HepG2 (cell line): Measurements from ENCODE around the gene C1QL2. TPM values are rescaled to one million over a fixed set of nuclear protein-coding genes. Genes with fewer than 3 reads are reported as not detected.
A peak's percentile ranks its signal among the peaks of the same experiment; 100 is the strongest.

ENCODE experiments used
- AGO1 ChIP-seq: fragments of 200-400 bp; formaldehyde crosslinking; IDR thresholded peaks from 2 replicates; pipeline ENCODE4 v1.6.1; 2017; ENCODE audit warnings: mild to moderate bottlenecking, low read depth, low read length, moderate library complexity; ENCODE audit not compliant: poor library complexity, severe bottlenecking
- BCL6 ChIP-seq: IDR thresholded peaks from 2 replicates; pipeline ENCODE4 v1.6.1; 2016; ENCODE audit warnings: missing genetic modification reagents, missing compliant biosample characterization
- CCAR2 ChIP-seq: fragments of 200-400 bp; formaldehyde crosslinking; optimal IDR thresholded peaks from 2 replicates; pipeline ENCODE3; 2018; ENCODE audit warnings: low read depth, mild to moderate bottlenecking, low read length, moderate library complexity
- DMAP1 ChIP-seq: IDR thresholded peaks from 2 replicates; pipeline ENCODE4 v1.6.1; 2016
- HDAC6 ChIP-seq: fragments of 200-600 bp; sonication (generic); IDR thresholded peaks from 2 replicates; pipeline ENCODE4 v1.7.0; 2017; ENCODE audit warnings: mild to moderate bottlenecking, antibody characterized with exemption, low read length, low read depth
- KLF16 ChIP-seq, 2 experiments: sonication (generic) in 1 of 2; formaldehyde crosslinking in 1 of 2; IDR thresholded peaks; 2 replicates each; pipeline versions ENCODE4 v1.6.1 to v1.8.0; 2016 to 2023; ENCODE audit warnings: missing genetic modification reagents in 2 of 2, missing compliant biosample characterization in 1 of 2
- MBNL3 ChIP-seq: fragments of 250-450 bp; sonication (Bioruptor Pico); conservative IDR thresholded peaks from 2 replicates; pipeline ENCODE4 v1.8.0; 2022; ENCODE audit warnings: mild to moderate bottlenecking, inconsistent platforms
- MEIS1 ChIP-seq: sonication (generic); formaldehyde crosslinking; IDR thresholded peaks from 2 replicates; pipeline ENCODE4 v1.9.0; 2021; ENCODE audit warnings: mild to moderate bottlenecking, missing genetic modification reagents, moderate library complexity, borderline replicate concordance
- PPARG ChIP-seq: conservative IDR thresholded peaks from 2 replicates; pipeline ENCODE4 v1.6.1; 2016; ENCODE audit warnings: missing biosample characterization, missing genetic modification reagents
- RCOR2 ChIP-seq: IDR thresholded peaks from 2 replicates; pipeline ENCODE4 v1.6.1; 2016; ENCODE audit warnings: missing biosample characterization, missing genetic modification reagents
- SNRNP70 ChIP-seq: fragments of 200-400 bp; formaldehyde crosslinking; IDR thresholded peaks from 2 replicates; pipeline ENCODE4 v1.6.1; 2017; ENCODE audit warnings: mild to moderate bottlenecking, low read depth, low read length, moderate library complexity
- ZFX ChIP-seq: sonication (generic); formaldehyde crosslinking; IDR thresholded peaks from 2 replicates; pipeline ENCODE4 v1.4.0; 2020; ENCODE audit warnings: mild to moderate bottlenecking, low read depth, missing genetic modification reagents, moderate library complexity
- ZFY ChIP-seq: sonication (generic); formaldehyde crosslinking; IDR thresholded peaks from 2 replicates; pipeline ENCODE4 v1.4.0; 2020; ENCODE audit warnings: missing genetic modification reagents
- ZKSCAN8 ChIP-seq: IDR thresholded peaks from 2 replicates; pipeline ENCODE4 v1.6.1; 2016; ENCODE audit warnings: borderline replicate concordance, missing genetic modification reagents, missing compliant biosample characterization
- ZNF484 ChIP-seq: sonication (generic); formaldehyde crosslinking; IDR thresholded peaks from 2 replicates; pipeline ENCODE4 v1.5.1; 2020; ENCODE audit warnings: mild to moderate bottlenecking, low read depth, missing genetic modification reagents, borderline replicate concordance
- ZNF740 ChIP-seq: sonication (generic); formaldehyde crosslinking; IDR thresholded peaks from 2 replicates; pipeline ENCODE4 v1.4.0; 2020; ENCODE audit warnings: missing genetic modification reagents
- ZNF781 ChIP-seq: sonication (generic); formaldehyde crosslinking; IDR thresholded peaks from 2 replicates; pipeline ENCODE4 v1.5.1; 2020; ENCODE audit warnings: borderline replicate concordance, mild to moderate bottlenecking, missing genetic modification reagents; ENCODE audit errors: not compliant biosample characterization
- ZNF883 ChIP-seq: sonication (generic); formaldehyde crosslinking; IDR thresholded peaks from 2 replicates; pipeline ENCODE4 v1.5.1; 2020; ENCODE audit warnings: mild to moderate bottlenecking, missing genetic modification reagents; ENCODE audit errors: not compliant biosample characterization
- polyA plus RNA-seq, 8 experiments: library from polyadenylated mRNA; depleted of rRNA in 3 of 8; stranded (reverse) in 7 of 8; unstranded in 1 of 8; fragments of >200 nt; fragmentation: Illumina TruSeq in 4 of 8; extraction: Trizol in 4 of 8; gene quantifications; 2 replicates each; pipeline versions ENCODE4 v1.2.1 to v1.2.3, GENCODE V29; 2011 to 2016; ENCODE audit warnings: low read depth in 4 of 8, missing spikeins in 1 of 8, mixed read lengths in 1 of 8; ENCODE audit not compliant: insufficient read depth in 1 of 8
- total RNA-seq, 5 experiments: library from RNA; depleted of rRNA; stranded (reverse); fragments of >200 nt; fragmentation: Illumina TruSeq; extraction: Trizol; gene quantifications; 2 replicates each; pipeline ENCODE4 v1.2.3, GENCODE V29; 2016; ENCODE audit warnings: low read depth in 1 of 5
- TF ChIP-seq, protein P1 (sequence below): sonication (generic); formaldehyde crosslinking; IDR thresholded peaks from 2 replicates; pipeline ENCODE4 v1.8.0; 2023; ENCODE audit warnings: mild to moderate bottlenecking, missing genetic modification reagents
- TF ChIP-seq, protein P2 (sequence below): IDR thresholded peaks from 2 replicates; pipeline ENCODE4 v1.6.1; 2012; ENCODE audit warnings: low read depth, low read length, improper control_type of control experiment
- TF ChIP-seq, protein P3 (sequence below): sonication (generic); formaldehyde crosslinking; IDR thresholded peaks from 2 replicates; pipeline ENCODE4 v1.4.0; 2020; ENCODE audit warnings: missing genetic modification reagents
- TF ChIP-seq, protein P4 (sequence below): sonication (generic); formaldehyde crosslinking; IDR thresholded peaks from 2 replicates; pipeline ENCODE4 v1.5.0; 2020; ENCODE audit warnings: mild to moderate bottlenecking, missing genetic modification reagents

Gene C1QL2
- total and polyA plus RNA-seq, 2 of the 13 experiments (the other 11 are each of a cell fraction or from before 2014, with no cell fraction given), result not detected

DNA sequence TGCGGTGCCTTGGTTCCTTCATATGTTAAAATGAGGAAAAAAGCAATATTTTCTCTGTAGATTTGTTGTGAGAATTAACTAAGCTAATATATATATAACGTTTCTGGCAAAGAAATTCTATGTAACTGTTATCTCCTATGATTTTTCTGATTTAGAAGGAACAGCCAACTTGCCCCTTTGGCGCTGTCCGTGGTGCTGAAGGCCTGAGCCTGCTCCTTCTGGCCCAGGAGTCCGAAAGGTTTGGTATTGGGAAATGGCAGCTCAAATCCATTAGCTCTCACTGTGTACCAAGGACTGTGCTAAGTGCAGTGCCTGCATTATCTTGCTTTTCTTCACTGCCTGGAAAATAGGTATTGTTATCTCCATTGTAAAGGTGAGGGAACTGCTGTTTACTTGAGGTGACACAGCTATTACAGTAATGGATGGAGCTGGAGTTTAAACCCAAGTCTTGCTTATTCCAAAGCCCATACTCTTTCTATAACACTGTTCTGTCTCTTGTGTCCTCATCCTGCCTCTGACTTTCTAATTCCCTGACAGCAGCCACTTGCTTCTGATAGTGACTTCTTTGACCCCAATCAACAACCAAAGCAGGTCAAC, 52.2 kb downstream of the C1QL2 start (continued):
- TF ChIP-seq AGO1, result no peak
- no peak for TF ChIP-seq DMAP1 (CRISPR knock-in tag)
- no peak for TF ChIP-seq ZNF484 (CRISPR knock-in tag)
- TF ChIP-seq, protein P1, sequence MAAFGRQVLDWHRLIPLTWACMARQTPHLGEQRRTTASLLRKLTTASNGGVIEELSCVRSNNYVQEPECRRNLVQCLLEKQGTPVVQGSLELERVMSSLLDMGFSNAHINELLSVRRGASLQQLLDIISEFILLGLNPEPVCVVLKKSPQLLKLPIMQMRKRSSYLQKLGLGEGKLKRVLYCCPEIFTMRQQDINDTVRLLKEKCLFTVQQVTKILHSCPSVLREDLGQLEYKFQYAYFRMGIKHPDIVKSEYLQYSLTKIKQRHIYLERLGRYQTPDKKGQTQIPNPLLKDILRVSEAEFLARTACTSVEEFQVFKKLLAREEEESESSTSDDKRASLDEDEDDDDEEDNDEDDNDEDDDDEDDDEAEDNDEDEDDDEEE (CRISPR knock-in tag), result no peak; the same call in 1 of the 2 replicates
- TF ChIP-seq, protein P2, sequence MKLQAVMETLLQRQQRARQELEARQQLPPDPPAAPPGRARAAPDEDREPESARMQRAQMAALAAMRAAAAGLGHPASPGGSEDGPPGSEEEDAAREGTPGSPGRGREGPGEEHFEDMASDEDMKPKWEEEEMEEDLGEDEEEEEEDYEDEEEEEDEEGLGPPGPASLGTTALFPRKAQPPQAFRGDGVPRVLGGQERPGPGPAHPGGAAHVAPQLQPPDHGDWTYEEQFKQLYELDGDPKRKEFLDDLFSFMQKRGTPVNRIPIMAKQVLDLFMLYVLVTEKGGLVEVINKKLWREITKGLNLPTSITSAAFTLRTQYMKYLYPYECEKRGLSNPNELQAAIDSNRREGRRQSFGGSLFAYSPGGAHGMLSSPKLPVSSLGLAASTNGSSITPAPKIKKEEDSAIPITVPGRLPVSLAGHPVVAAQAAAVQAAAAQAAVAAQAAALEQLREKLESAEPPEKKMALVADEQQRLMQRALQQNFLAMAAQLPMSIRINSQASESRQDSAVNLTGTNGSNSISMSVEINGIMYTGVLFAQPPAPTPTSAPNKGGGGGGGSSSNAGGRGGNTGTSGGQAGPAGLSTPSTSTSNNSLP, result no peak
- TF ChIP-seq ZNF740 (CRISPR knock-in tag), result no peak
- TF ChIP-seq ZNF883 (CRISPR knock-in tag), result no peak
- TF ChIP-seq ZNF781 (CRISPR knock-in tag), result no peak
- TF ChIP-seq MBNL3, result no peak
- no peak for TF ChIP-seq ZFX
- TF ChIP-seq BCL6 (CRISPR knock-in tag), result no peak
- TF ChIP-seq ZFY (CRISPR knock-in tag), result 0 out of 2 replicates have a peak, but pooled peaks have one; percentile 36
- TF ChIP-seq MEIS1 (CRISPR knock-in tag), result no peak
- TF ChIP-seq ZKSCAN8 (CRISPR knock-in tag), result no peak
- TF ChIP-seq HDAC6, result no peak
- TF ChIP-seq, protein P3, sequence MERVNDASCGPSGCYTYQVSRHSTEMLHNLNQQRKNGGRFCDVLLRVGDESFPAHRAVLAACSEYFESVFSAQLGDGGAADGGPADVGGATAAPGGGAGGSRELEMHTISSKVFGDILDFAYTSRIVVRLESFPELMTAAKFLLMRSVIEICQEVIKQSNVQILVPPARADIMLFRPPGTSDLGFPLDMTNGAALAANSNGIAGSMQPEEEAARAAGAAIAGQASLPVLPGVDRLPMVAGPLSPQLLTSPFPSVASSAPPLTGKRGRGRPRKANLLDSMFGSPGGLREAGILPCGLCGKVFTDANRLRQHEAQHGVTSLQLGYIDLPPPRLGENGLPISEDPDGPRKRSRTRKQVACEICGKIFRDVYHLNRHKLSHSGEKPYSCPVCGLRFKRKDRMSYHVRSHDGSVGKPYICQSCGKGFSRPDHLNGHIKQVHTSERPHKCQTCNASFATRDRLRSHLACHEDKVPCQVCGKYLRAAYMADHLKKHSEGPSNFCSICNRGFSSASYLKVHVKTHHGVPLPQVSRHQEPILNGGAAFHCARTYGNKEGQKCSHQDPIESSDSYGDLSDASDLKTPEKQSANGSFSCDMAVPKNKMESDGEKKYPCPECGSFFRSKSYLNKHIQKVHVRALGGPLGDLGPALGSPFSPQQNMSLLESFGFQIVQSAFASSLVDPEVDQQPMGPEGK, result no peak
- TF ChIP-seq CCAR2, result no peak
- TF ChIP-seq RCOR2 (CRISPR knock-in tag), result no peak
- 0 out of 2 replicates have a peak, but pooled peaks have one; percentile 34 for TF ChIP-seq PPARG (CRISPR knock-in tag)
- TF ChIP-seq SNRNP70, result no peak
- TF ChIP-seq KLF16 (CRISPR knock-in tag; IDR thresholded peaks at IDR 0.05), result peak in 1 of 2 experiments; percentile 71; a peak in 1 of 4 replicates
- TF ChIP-seq, protein P4, sequence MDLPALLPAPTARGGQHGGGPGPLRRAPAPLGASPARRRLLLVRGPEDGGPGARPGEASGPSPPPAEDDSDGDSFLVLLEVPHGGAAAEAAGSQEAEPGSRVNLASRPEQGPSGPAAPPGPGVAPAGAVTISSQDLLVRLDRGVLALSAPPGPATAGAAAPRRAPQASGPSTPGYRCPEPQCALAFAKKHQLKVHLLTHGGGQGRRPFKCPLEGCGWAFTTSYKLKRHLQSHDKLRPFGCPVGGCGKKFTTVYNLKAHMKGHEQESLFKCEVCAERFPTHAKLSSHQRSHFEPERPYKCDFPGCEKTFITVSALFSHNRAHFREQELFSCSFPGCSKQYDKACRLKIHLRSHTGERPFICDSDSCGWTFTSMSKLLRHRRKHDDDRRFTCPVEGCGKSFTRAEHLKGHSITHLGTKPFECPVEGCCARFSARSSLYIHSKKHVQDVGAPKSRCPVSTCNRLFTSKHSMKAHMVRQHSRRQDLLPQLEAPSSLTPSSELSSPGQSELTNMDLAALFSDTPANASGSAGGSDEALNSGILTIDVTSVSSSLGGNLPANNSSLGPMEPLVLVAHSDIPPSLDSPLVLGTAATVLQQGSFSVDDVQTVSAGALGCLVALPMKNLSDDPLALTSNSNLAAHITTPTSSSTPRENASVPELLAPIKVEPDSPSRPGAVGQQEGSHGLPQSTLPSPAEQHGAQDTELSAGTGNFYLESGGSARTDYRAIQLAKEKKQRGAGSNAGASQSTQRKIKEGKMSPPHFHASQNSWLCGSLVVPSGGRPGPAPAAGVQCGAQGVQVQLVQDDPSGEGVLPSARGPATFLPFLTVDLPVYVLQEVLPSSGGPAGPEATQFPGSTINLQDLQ (CRISPR knock-in tag), result no peak; the same call in 1 of the 2 replicates
